M059J (cell line): Measurements from ENCODE around the gene NDUFS1. TPM values are rescaled to one million over a fixed set of nuclear protein-coding genes. Genes with fewer than 3 reads are reported as not detected.
"Not testable (repeated sequence)": the region's sequence is repeated elsewhere in the genome, so short reads cannot be mapped to it uniquely, and the experiment has no call there.

ENCODE experiments used
- DNase-seq: peaks from one replicate; pipeline ENCODE4 v3.0.0-alpha.2; 2012; ENCODE audit warnings: low read depth
- total RNA-seq: library from RNA; depleted of rRNA; stranded (reverse); fragments of >200 nt; shearing (Covaris generic); gene quantifications from 2 replicates; pipeline ENCODE4 v1.2.3, GENCODE V29; 2014

NDUFS1 gene
- total RNA-seq, 1 experiment from 2014 or later, result 125 TPM

- DNase-seq, result not testable (repeated sequence)
Measured at GRCh38 chr2:206162401-206162800, 3.2 kb upstream of the NDUFS1 start.

- no peak for DNase-seq
Measured at GRCh38 chr2:206160807-206161179, 1.5 kb upstream of the NDUFS1 start.

- DNase-seq, result no peak
Measured at GRCh38 chr2:206160125-206160806, 1.0 kb upstream of the NDUFS1 start.

GRCh38 chr2:206158563-206159345 lies 490 bp downstream of the NDUFS1 start:
- DNase-seq, result peak; percentile 44

- DNase-seq, result not testable (repeated sequence)
Measured at GRCh38 chr2:206157014-206157413, 2.2 kb downstream of the NDUFS1 start.

- peak; percentile 12 for DNase-seq
Measured at GRCh38 chr2:206154197-206154596, 5.0 kb downstream of the NDUFS1 start.

- no peak for DNase-seq
Measured at GRCh38 chr2:206150631-206151030, 8.6 kb downstream of the NDUFS1 start.

- no peak for DNase-seq
Measured at GRCh38 chr2:206150168-206150567, 9.1 kb downstream of the NDUFS1 start.

- DNase-seq, result no peak
Measured at GRCh38 chr2:206149330-206149729, 9.9 kb downstream of the NDUFS1 start.

GRCh38 chr2:206145665-206146064 lies 13.6 kb downstream of the NDUFS1 start:
- no peak for DNase-seq

- DNase-seq, result no peak
Measured at GRCh38 chr2:206144383-206144782, 14.9 kb downstream of the NDUFS1 start.

- no peak for DNase-seq
Measured at GRCh38 chr2:206143451-206143850, 15.8 kb downstream of the NDUFS1 start.

- peak; percentile 26 for DNase-seq
Measured at GRCh38 chr2:206127656-206128055, 31.6 kb downstream of the NDUFS1 start.

- DNase-seq, result no peak
Measured at GRCh38 chr2:206125901-206126300, 33.3 kb downstream of the NDUFS1 start.

GRCh38 chr2:206122569-206122968 lies 36.7 kb downstream of the NDUFS1 start:
- not testable (repeated sequence) for DNase-seq

GRCh38 chr2:206116278-206116677 lies 43.0 kb downstream of the NDUFS1 start:
- no peak for DNase-seq

GRCh38 chr2:206115026-206115578 lies 44.1 kb downstream of the NDUFS1 start:
- DNase-seq, result no peak

- no peak for DNase-seq
Measured at GRCh38 chr2:206112846-206113547, 46.2 kb downstream of the NDUFS1 start.

- DNase-seq, result peak; percentile 3
Measured at GRCh38 chr2:206112108-206112507, 47.1 kb downstream of the NDUFS1 start.

- no peak for DNase-seq
Measured at GRCh38 chr2:206108713-206109112, 50.5 kb downstream of the NDUFS1 start.

GRCh38 chr2:206105541-206105940 lies 53.7 kb downstream of the NDUFS1 start:
- no peak for DNase-seq

GRCh38 chr2:206105038-206105437 lies 54.2 kb downstream of the NDUFS1 start:
- DNase-seq, result no peak
